ENCODE results near the gene TSGA10IP.

Gene TSGA10IP

GRCh38 chr11:65903715-65904114, 41.6 kb upstream of the TSGA10IP start:
- H3K4me1 ChIP-seq (ENCODE audit: control insufficient read depth, insufficient read depth, low read length, poor library complexity, severe bottlenecking) = peaks cover 18% of the 10 kb centered on the region
- H3K9me3 ChIP-seq (ENCODE audit: control insufficient read depth, low read length) = no peaks in the 10 kb centered on the region
- DNase-seq = no peak
- peaks cover 11% of the 10 kb centered on the region for H3K27me3 ChIP-seq (replicated peaks; ENCODE audit: control insufficient read depth, insufficient read depth, low read length, poor library complexity, severe bottlenecking)
- no peak overlapping the region for H3K27ac ChIP-seq (ENCODE audit: insufficient read depth, low read length, poor library complexity, severe bottlenecking)
- no peak overlapping the region for H3K4me3 ChIP-seq (ENCODE audit: insufficient read depth, low read depth, low read length, poor library complexity, severe bottlenecking)
- no peaks in the 10 kb centered on the region for H3K36me3 ChIP-seq (ENCODE audit: control insufficient read depth, insufficient read depth, low read length)

- Histone ChIP-seq H3K4me1 (ENCODE audit: control insufficient read depth, insufficient read depth, low read length, poor library complexity, severe bottlenecking) (no peaks in the 10 kb centered on the region), H3K4me3 (ENCODE audit: insufficient read depth, low read depth, low read length, poor library complexity, severe bottlenecking) (no peak overlapping the region), H3K27me3 (replicated peaks; ENCODE audit: control insufficient read depth, insufficient read depth, low read length, poor library complexity, severe bottlenecking) (no peaks in the 10 kb centered on the region), H3K36me3 (ENCODE audit: control insufficient read depth, insufficient read depth, low read length) (no peaks in the 10 kb centered on the region), H3K27ac (ENCODE audit: insufficient read depth, low read length, poor library complexity, severe bottlenecking) (no peak overlapping the region), H3K9me3 (ENCODE audit: control insufficient read depth, low read length) (no peaks in the 10 kb centered on the region)
- DNase-seq = no peak
Measured at GRCh38 chr11:65906602-65907001, 38.7 kb upstream of the TSGA10IP start.

- Histone ChIP-seq H3K36me3 (ENCODE audit: control insufficient read depth, insufficient read depth, low read length) (no peaks in the 10 kb centered on the region), H3K27me3 (replicated peaks; ENCODE audit: control insufficient read depth, insufficient read depth, low read length, poor library complexity, severe bottlenecking) (no peaks in the 10 kb centered on the region), H3K4me1 (ENCODE audit: control insufficient read depth, insufficient read depth, low read length, poor library complexity, severe bottlenecking) (no peaks in the 10 kb centered on the region), H3K4me3 (ENCODE audit: insufficient read depth, low read depth, low read length, poor library complexity, severe bottlenecking) (no peak overlapping the region), H3K9me3 (ENCODE audit: control insufficient read depth, low read length) (no peaks in the 10 kb centered on the region), H3K27ac (ENCODE audit: insufficient read depth, low read length, poor library complexity, severe bottlenecking) (no peak overlapping the region)
- DNase-seq = no peak
Measured at GRCh38 chr11:65907878-65908277, 37.4 kb upstream of the TSGA10IP start.

GRCh38 chr11:65911682-65912568, 33.4 kb upstream of the TSGA10IP start:
- Histone ChIP-seq H3K9me3 (ENCODE audit: control insufficient read depth, low read length) (no peaks in the 10 kb centered on the region), H3K27ac (ENCODE audit: insufficient read depth, low read length, poor library complexity, severe bottlenecking) (no peak overlapping the region), H3K4me3 (ENCODE audit: insufficient read depth, low read depth, low read length, poor library complexity, severe bottlenecking) (no peak overlapping the region), H3K36me3 (ENCODE audit: control insufficient read depth, insufficient read depth, low read length) (no peaks in the 10 kb centered on the region), H3K4me1 (ENCODE audit: control insufficient read depth, insufficient read depth, low read length, poor library complexity, severe bottlenecking) (peaks cover 2% of the 10 kb centered on the region), H3K27me3 (replicated peaks; ENCODE audit: control insufficient read depth, insufficient read depth, low read length, poor library complexity, severe bottlenecking) (no peaks in the 10 kb centered on the region)
- DNase-seq = no peak

- Histone ChIP-seq H3K4me3 (ENCODE audit: insufficient read depth, low read depth, low read length, poor library complexity, severe bottlenecking) (no peak overlapping the region), H3K9me3 (ENCODE audit: control insufficient read depth, low read length) (no peaks in the 10 kb centered on the region), H3K36me3 (ENCODE audit: control insufficient read depth, insufficient read depth, low read length) (no peaks in the 10 kb centered on the region), H3K4me1 (ENCODE audit: control insufficient read depth, insufficient read depth, low read length, poor library complexity, severe bottlenecking) (peaks cover 12% of the 10 kb centered on the region), H3K27ac (ENCODE audit: insufficient read depth, low read length, poor library complexity, severe bottlenecking) (no peak overlapping the region), H3K27me3 (replicated peaks; ENCODE audit: control insufficient read depth, insufficient read depth, low read length, poor library complexity, severe bottlenecking) (no peaks in the 10 kb centered on the region)
- no peak for DNase-seq
Measured at GRCh38 chr11:65912845-65913244, 32.4 kb upstream of the TSGA10IP start.

GRCh38 chr11:65915101-65915820, 30.0 kb upstream of the TSGA10IP start:
- Histone ChIP-seq H3K27ac (ENCODE audit: insufficient read depth, low read length, poor library complexity, severe bottlenecking) (no peak overlapping the region), H3K27me3 (replicated peaks; ENCODE audit: control insufficient read depth, insufficient read depth, low read length, poor library complexity, severe bottlenecking) (no peaks in the 10 kb centered on the region), H3K36me3 (ENCODE audit: control insufficient read depth, insufficient read depth, low read length) (no peaks in the 10 kb centered on the region), H3K4me3 (ENCODE audit: insufficient read depth, low read depth, low read length, poor library complexity, severe bottlenecking) (no peak overlapping the region), H3K9me3 (ENCODE audit: control insufficient read depth, low read length) (no peaks in the 10 kb centered on the region), H3K4me1 (ENCODE audit: control insufficient read depth, insufficient read depth, low read length, poor library complexity, severe bottlenecking) (peaks cover 22% of the 10 kb centered on the region)
- no peak for DNase-seq

GRCh38 chr11:65915821-65916251, 29.4 kb upstream of the TSGA10IP start:
- Histone ChIP-seq H3K36me3 (ENCODE audit: control insufficient read depth, insufficient read depth, low read length) (no peaks in the 10 kb centered on the region), H3K4me1 (ENCODE audit: control insufficient read depth, insufficient read depth, low read length, poor library complexity, severe bottlenecking) (peaks cover 28% of the 10 kb centered on the region), H3K9me3 (ENCODE audit: control insufficient read depth, low read length) (no peaks in the 10 kb centered on the region), H3K27me3 (replicated peaks; ENCODE audit: control insufficient read depth, insufficient read depth, low read length, poor library complexity, severe bottlenecking) (no peaks in the 10 kb centered on the region), H3K27ac (ENCODE audit: insufficient read depth, low read length, poor library complexity, severe bottlenecking) (no peak overlapping the region), H3K4me3 (ENCODE audit: insufficient read depth, low read depth, low read length, poor library complexity, severe bottlenecking) (no peak overlapping the region)
- no peak for DNase-seq

GRCh38 chr11:65916391-65916790, 28.9 kb upstream of the TSGA10IP start:
- Histone ChIP-seq H3K4me3 (ENCODE audit: insufficient read depth, low read depth, low read length, poor library complexity, severe bottlenecking) (no peak overlapping the region), H3K9me3 (ENCODE audit: control insufficient read depth, low read length) (no peaks in the 10 kb centered on the region), H3K27ac (ENCODE audit: insufficient read depth, low read length, poor library complexity, severe bottlenecking) (no peak overlapping the region), H3K36me3 (ENCODE audit: control insufficient read depth, insufficient read depth, low read length) (no peaks in the 10 kb centered on the region), H3K4me1 (ENCODE audit: control insufficient read depth, insufficient read depth, low read length, poor library complexity, severe bottlenecking) (peaks cover 32% of the 10 kb centered on the region), H3K27me3 (replicated peaks; ENCODE audit: control insufficient read depth, insufficient read depth, low read length, poor library complexity, severe bottlenecking) (no peaks in the 10 kb centered on the region)
- no peak for DNase-seq

GRCh38 chr11:65917077-65917433, 28.2 kb upstream of the TSGA10IP start:
- no peaks in the 10 kb centered on the region for H3K9me3 ChIP-seq (ENCODE audit: control insufficient read depth, low read length)
- H3K4me3 ChIP-seq (ENCODE audit: insufficient read depth, low read depth, low read length, poor library complexity, severe bottlenecking) = no peak overlapping the region
- peaks cover 3% of the 10 kb centered on the region for H3K36me3 ChIP-seq (ENCODE audit: control insufficient read depth, insufficient read depth, low read length)
- no peaks in the 10 kb centered on the region for H3K27me3 ChIP-seq (replicated peaks; ENCODE audit: control insufficient read depth, insufficient read depth, low read length, poor library complexity, severe bottlenecking)
- DNase-seq = no peak
- H3K4me1 ChIP-seq (ENCODE audit: control insufficient read depth, insufficient read depth, low read length, poor library complexity, severe bottlenecking) = peaks cover 32% of the 10 kb centered on the region
- no peak overlapping the region for H3K27ac ChIP-seq (ENCODE audit: insufficient read depth, low read length, poor library complexity, severe bottlenecking)
